B cell (primary cell): ENCODE results near the gene SWI5.

Experiments used
- CTCF ChIP-seq: fragments of 200-600 bp; IDR thresholded peaks from one replicate; pipeline ENCODE4 v1.8.0; 2022; ENCODE audit warnings: antibody characterized with exemption, mild to moderate bottlenecking
- EZH2 ChIP-seq: IDR thresholded peaks from 2 replicates; pipeline ENCODE4 v1.6.1; 2012; ENCODE audit warnings: borderline replicate concordance, low read depth, mild to moderate bottlenecking, moderate library complexity, low read length; ENCODE audit not compliant: insufficient read depth, poor library complexity, severe bottlenecking

DNA sequence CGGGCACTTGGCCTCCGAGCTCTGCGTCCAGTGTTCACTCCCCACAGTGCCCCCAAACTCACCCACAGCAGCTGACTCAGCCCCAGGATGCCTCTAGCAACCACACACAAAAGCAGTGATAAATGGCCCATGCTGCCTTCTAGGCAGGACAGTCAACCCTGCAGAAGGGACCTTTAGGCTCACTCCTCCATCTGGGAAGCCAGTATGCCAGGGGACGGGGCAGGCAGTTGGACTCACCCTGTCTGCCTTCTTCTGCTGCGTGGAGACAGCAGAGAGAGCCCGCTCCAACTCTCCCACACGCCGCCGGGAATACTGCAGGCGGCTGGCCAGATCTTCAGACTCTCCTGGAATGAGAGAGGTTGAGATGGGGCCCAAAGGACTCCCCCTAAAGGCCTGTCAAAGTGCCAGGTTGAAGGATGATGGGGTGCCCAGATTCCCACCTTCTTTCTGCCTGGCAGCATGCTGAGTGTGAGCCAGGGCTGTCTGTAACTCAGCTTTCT lies 10.7 kb upstream of the SWI5 start:
- TF ChIP-seq CTCF (no peak), EZH2 (no peak)
